ENCODE measurements around the gene RIMBP3C.
"Not testable (repeated sequence)": the region's sequence is repeated elsewhere in the genome, so short reads cannot be mapped to it uniquely, and the experiment has no call there.

The RIMBP3C gene

DNA sequence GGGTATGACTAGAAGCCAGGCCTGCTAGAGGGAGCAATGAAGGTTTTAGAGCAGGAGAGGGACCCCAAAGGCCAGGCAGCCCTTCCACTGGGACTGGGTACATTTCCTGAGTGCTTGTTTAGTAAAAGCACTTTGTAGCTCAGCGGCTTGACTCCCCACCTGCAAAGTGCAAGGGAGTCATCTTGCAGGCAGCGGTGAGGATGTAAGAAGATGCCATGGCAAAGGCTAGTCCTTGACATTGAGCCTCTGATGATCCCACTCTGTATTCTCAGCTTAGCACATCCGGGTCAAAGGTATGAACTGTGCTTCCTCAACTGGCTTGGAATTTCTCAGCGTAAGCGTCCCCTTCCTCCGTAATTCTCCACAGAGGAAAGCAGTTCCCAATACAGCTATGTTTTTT is 13.2 kb upstream of the RIMBP3C start:
- TF ChIP-seq, protein P1, sequence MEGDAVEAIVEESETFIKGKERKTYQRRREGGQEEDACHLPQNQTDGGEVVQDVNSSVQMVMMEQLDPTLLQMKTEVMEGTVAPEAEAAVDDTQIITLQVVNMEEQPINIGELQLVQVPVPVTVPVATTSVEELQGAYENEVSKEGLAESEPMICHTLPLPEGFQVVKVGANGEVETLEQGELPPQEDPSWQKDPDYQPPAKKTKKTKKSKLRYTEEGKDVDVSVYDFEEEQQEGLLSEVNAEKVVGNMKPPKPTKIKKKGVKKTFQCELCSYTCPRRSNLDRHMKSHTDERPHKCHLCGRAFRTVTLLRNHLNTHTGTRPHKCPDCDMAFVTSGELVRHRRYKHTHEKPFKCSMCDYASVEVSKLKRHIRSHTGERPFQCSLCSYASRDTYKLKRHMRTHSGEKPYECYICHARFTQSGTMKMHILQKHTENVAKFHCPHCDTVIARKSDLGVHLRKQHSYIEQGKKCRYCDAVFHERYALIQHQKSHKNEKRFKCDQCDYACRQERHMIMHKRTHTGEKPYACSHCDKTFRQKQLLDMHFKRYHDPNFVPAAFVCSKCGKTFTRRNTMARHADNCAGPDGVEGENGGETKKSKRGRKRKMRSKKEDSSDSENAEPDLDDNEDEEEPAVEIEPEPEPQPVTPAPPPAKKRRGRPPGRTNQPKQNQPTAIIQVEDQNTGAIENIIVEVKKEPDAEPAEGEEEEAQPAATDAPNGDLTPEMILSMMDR (IDR thresholded peaks at IDR 0.05; ENCODE audit: control extremely low read depth, extremely low read depth, low read depth, missing control alignments): no peak
- CTCF ChIA-PET: interaction anchor here (1.1 to 1.4 kb wide), 3 partner anchors 65 to 82 kb away, joined by 3 to 5 read pairs (median 3); partner anchors contain the start of gene SDF2L1
- POLR2A ChIA-PET: interaction anchor here (0.5 kb wide), 1 partner anchor 23 kb away, joined by 9 read pairs; no protein-coding TSS in a partner anchor
- DNase-seq (ENCODE audit: extremely low spot score): peak; percentile 10

DNA sequence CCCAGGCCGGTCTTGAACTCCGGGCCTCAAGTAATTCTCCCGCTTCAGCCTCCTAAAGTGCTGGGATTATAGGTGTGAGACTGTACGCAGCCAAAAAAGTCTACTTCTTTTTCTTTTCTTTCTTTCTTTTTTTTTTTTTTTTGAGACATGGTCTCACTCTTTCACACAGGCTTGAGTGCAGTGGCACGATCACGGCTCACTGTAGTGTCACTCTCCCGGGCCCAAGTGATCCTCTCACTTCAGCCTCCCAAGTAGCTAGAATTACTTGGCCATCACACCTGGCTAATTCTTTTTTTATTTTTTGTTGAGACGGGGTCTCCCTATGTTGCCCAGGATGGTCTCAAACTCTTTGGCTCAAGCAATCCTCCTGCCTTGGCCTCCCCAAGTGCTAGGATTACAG is 12.7 kb upstream of the RIMBP3C start:
- POLR2A ChIA-PET: interaction anchor here (0.5 kb wide), 1 partner anchor 23 kb away, joined by 9 read pairs; no protein-coding TSS in a partner anchor
- no peak for DNase-seq (ENCODE audit: extremely low spot score)
- TF ChIP-seq, protein P1 (IDR thresholded peaks at IDR 0.05; ENCODE audit: control extremely low read depth, extremely low read depth, low read depth, missing control alignments): no peak

DNA sequence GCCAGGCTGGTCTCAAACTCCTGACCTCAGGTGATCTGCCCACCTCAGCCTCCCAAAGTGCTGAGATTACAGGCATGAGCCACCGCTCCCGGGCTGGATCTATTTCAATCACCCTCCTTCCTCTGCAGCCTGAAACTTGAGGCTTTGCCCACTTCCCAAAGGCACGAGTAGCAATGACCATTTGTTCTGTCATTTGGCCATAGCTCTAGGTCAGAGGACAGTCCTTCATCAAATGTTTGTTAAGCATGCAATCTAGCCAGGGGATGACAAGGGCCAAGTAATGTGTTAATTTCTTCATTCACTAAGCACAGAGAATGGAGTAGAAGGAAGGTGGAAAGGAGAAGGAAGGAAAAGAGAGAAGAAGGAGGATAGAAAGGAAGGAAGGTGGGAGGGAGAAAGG is 9.4 kb upstream of the RIMBP3C start:
- POLR2A ChIA-PET; DNase-seq (ENCODE audit: extremely low spot score); CTCF ChIA-PET: not testable (repeated sequence)

More for the DNA sequence above, 12.7 kb upstream of the RIMBP3C start:
- CTCF ChIA-PET: interaction anchor here (1.1 to 1.4 kb wide), 3 partner anchors 65 to 83 kb away, joined by 3 to 5 read pairs (median 3); partner anchors contain the start of gene SDF2L1

GRCh38 chr22:21559345-21560125 is 8.3 kb upstream of the RIMBP3C start:
- CTCF ChIA-PET; DNase-seq (ENCODE audit: extremely low spot score); POLR2A ChIA-PET: not testable (repeated sequence)

GRCh38 chr22:21550678-21551047 is 598 bp downstream of the RIMBP3C start:
- CTCF ChIA-PET; POLR2A ChIA-PET; DNase-seq (ENCODE audit: extremely low spot score): not testable (repeated sequence)

- DNase-seq (ENCODE audit: extremely low spot score); CTCF ChIA-PET; POLR2A ChIA-PET: not testable (repeated sequence)
Observed at GRCh38 chr22:21550008-21550677, 1.1 kb downstream of the RIMBP3C start.

- DNase-seq (ENCODE audit: extremely low spot score); POLR2A ChIA-PET; CTCF ChIA-PET: not testable (repeated sequence)
Observed at GRCh38 chr22:21549558-21549957, 1.7 kb downstream of the RIMBP3C start.

DNA sequence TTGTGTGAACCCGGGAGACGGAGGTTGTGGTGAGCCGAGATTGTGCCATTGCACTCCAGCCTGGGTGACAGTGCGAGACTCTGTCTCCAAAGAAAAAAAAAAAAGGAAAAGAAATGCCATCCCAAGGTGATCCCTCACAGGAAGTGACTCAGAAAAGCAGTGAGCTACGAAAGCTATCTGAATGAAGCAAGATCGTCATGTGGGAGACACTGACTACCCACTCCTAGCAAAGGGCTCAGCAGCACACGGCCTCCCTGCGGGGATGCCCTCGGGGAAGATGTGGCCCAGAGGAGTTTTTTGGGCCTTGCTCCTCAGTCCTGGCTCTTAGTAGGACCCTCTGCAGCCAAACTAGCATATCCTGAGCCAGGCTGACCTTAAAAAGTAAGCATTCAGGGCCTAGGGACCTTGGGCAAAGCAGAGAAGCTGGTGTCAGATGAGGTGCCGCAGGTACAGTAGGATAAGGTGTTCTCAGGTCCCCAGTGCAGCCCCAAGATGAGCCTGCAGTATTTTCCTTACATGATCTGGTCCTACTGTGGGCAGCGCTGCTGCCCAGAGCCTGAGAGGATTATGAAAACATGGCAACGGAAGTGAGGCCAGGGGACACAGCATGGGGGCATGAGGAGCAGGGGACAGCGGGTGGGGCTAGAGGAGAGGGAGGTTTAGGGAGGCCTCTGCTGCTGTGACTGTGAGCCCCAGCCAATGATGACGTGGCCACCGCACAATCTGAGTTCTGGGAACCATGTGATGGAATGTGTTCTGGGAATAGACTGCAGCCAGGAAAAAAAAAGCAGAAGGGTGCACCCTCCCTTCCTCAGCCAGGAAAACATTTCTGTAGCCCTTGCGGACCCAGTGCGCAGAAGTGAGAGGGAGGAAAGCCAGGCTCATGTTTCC is 6.6 kb downstream of the RIMBP3C start:
- DNase-seq (ENCODE audit: extremely low spot score); CTCF ChIA-PET; POLR2A ChIA-PET: not testable (repeated sequence)

GRCh38 chr22:21539862-21540261 is 11.4 kb downstream of the RIMBP3C start:
- POLR2A ChIA-PET; CTCF ChIA-PET; DNase-seq (ENCODE audit: extremely low spot score): not testable (repeated sequence)

DNA sequence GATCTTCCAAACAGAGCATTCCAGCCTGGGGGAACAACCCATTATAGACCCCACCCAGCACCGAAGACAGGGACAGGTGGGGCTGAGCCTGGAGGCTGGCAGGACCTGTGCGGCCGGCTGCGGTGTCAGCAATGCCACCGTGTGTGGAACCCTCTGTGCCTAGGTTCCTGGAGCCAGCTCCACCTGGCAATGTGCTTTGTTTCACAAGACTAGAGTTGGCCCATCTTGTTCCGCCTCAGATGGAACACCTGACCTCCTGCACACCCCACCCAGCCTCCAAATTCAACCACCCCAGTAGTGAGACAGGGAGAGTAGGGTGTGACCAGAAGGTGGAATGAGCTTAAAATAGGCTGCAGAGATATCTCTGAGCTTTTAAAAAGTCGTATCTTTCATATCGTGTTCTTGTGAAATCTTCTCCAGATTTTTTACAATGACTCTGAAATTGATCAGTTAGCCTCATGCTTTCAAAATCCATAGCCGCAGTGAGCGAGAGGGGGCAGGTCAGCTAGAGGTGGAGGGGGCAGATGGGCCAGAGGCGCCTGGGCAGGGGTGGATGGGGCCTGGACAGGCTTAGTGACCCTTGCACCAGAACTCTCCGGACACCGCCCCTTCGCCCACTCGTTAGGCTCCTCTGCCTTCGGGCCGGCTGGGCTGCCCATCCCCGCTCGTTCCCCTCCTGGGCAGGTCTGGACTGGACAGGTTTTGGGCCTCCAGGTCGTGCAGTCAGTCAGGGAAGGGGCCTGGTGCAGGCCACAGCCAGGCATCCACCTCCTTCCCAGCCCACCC is 18.2 kb downstream of the RIMBP3C start:
- DNase-seq (ENCODE audit: extremely low spot score); POLR2A ChIA-PET; CTCF ChIA-PET: not testable (repeated sequence)

GRCh38 chr22:21531525-21531924 is 19.7 kb downstream of the RIMBP3C start:
- CTCF ChIA-PET; DNase-seq (ENCODE audit: extremely low spot score); POLR2A ChIA-PET: not testable (repeated sequence)

DNA sequence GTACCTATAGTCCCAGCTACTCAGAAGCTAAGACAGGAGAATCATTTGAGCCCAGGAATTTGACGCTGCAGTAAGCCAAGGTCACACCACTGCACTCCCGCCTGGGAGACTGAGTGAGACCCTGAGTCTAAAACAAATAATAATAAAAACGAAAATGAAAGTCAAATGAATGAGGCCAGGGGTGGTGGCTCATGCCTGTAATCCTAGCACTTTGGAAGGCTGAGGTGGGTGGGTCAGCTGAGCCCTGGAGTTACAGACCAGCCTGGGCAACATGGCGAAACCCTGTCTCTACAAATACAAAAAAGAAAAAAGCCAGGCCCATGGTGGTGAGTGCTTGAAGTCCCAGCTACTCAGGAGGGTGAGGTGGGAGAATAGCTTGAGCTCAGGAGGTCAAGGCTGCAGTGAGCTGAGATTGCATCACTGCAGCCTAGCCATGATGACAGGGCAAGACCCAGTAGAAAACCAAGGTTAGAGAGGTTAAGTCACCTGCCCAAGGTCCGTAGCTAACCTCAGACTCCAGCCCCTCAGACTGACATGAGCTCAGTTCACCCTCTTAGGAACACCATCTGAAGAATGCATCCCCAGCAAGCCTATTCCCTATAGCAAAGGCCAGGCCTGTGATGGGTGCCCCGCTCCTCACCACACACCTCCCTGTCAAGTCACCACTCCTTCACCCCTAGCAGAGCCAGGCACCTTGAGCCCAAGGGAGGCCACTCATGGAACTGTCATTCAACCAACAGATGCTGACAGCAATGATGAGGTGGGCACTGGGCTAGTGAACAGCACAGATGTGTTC is 24.4 kb downstream of the RIMBP3C start:
- POLR2A ChIA-PET; CTCF ChIA-PET; DNase-seq (ENCODE audit: extremely low spot score): not testable (repeated sequence)

DNA sequence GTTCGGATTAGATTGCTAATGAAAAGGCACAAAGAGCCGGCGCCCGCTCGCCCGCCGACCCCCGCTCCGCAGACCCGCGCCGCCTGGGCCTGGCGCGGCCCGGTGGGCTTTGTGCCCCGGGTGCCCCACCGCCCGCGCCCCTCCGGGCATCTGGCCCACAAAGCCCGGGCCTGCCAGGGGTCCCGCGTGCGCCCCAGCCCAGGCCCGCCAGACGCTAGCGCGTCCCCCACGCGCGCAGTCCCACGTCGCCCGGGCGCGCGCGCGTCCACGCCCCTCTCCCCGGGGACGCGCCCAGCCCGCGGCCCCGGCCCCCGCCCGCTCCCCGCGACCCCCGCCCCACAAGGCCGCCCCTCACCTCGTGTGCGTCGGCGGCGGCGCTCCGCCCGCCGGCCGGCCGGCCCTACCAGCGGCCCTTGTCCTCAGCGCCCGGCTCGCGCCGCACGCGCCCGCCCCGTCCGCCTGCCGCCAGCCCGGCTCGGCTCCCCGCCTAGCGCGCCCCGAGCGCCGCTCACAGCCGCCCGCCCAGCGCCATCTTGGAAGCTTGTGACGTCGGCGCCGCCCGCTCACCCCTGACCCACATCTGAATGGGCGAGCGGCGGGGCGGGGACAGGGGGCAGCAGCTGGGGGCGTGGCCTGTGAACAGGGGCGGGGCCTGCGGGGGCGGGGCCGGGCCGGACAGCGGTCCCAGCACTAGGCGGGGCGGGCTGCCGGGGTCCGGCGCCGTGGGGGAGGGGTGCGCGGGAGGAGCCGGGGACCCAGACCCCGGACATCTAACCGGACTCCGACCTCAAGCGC is 34.1 kb downstream of the RIMBP3C start:
- POLR2A ChIA-PET, CTCF ChIA-PET: not testable (repeated sequence)

More for the DNA sequence above, 34.1 kb downstream of the RIMBP3C start:
- DNase-seq (ENCODE audit: extremely low spot score): not testable (repeated sequence)

All from GM10248 (cell line).